ENCODE data around the gene A2ML1.
"Not testable (repeated sequence)": the region's sequence is repeated elsewhere in the genome, so short reads cannot be mapped to it uniquely, and the experiment has no call there.

Gene A2ML1

GRCh38 chr12:8818526-8818925, 3.9 kb upstream of the A2ML1 start:
- no peak for DNase-seq

- no peak for DNase-seq
These were observed 2.8 kb upstream of the A2ML1 start for GRCh38 chr12:8819666-8819980.

- not testable (repeated sequence) for DNase-seq
These were observed 1.6 kb upstream of the A2ML1 start for GRCh38 chr12:8820676-8821407.

GRCh38 chr12:8821591-8821990, 830 bp upstream of the A2ML1 start:
- no peak for DNase-seq

GRCh38 chr12:8823565-8824300, 1.3 kb downstream of the A2ML1 start:
- peak in 1 of 2 donors; percentile 1 for DNase-seq

- no peak for DNase-seq
These were observed 5.3 kb downstream of the A2ML1 start for GRCh38 chr12:8827551-8828256.

- no peak for DNase-seq
These were observed 6.1 kb downstream of the A2ML1 start for GRCh38 chr12:8828257-8829124.

- DNase-seq = no peak
These were observed 6.7 kb downstream of the A2ML1 start for GRCh38 chr12:8829125-8829518.

GRCh38 chr12:8829621-8830020, 7.2 kb downstream of the A2ML1 start:
- DNase-seq = no peak

GRCh38 chr12:8831116-8831515, 8.7 kb downstream of the A2ML1 start:
- no peak for DNase-seq

- DNase-seq = no peak
These were observed 10.1 kb downstream of the A2ML1 start for GRCh38 chr12:8832500-8832899.

GRCh38 chr12:8834230-8834629, 11.8 kb downstream of the A2ML1 start:
- no peak for DNase-seq

GRCh38 chr12:8837291-8837690, 14.9 kb downstream of the A2ML1 start:
- no peak for DNase-seq

GRCh38 chr12:8840321-8840720, 17.9 kb downstream of the A2ML1 start:
- no peak for DNase-seq

GRCh38 chr12:8840938-8841633, 18.7 kb downstream of the A2ML1 start:
- DNase-seq = no peak

- DNase-seq = no peak
These were observed 19.4 kb downstream of the A2ML1 start for GRCh38 chr12:8841778-8842177.

GRCh38 chr12:8844665-8845064, 22.2 kb downstream of the A2ML1 start:
- no peak for DNase-seq

- DNase-seq = no peak
These were observed 23.9 kb downstream of the A2ML1 start for GRCh38 chr12:8846305-8846704.

- DNase-seq = no peak
These were observed 25.0 kb downstream of the A2ML1 start for GRCh38 chr12:8847435-8847834.

GRCh38 chr12:8849876-8850275, 27.5 kb downstream of the A2ML1 start:
- DNase-seq = no peak

GRCh38 chr12:8852119-8852518, 29.7 kb downstream of the A2ML1 start:
- no peak for DNase-seq

GRCh38 chr12:8855891-8856290, 33.5 kb downstream of the A2ML1 start:
- DNase-seq = no peak

All from activated CD4-positive, alpha-beta T cell treated with anti-CD3 and anti-CD28 coated beads for 4 hours (primary cell).